T-helper 22 cell (primary cell): Measurements from ENCODE around the gene TMEM212.
"Not testable (repeated sequence)": the region's sequence is repeated elsewhere in the genome, so short reads cannot be mapped to it uniquely, and the experiment has no call there.

Experiments
- DNase-seq: peaks from one replicate; pipeline ENCODE4 v3.0.0-alpha.2; 2020; ENCODE audit warnings: low read depth

Gene TMEM212

DNA sequence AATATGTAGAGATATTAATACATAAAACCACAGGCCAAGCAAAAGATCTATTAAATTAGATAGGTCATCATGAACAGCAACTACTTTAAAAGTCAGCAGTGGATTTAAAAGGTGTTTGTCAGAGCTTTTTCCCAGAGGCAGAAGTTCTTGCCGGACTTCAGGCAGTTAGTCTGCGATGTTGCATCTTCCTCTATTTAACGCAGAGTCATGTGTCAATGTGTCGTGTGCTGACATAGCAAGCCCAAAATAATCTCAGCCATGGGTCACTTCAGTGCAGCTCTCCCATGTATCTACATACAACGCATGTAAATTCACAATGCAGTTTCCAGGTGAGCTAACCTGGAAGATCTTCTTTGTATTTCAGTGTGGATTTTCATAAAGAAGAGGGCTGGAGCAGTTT is 8.0 kb upstream of the TMEM212 start:
- DNase-seq = no peak

DNA sequence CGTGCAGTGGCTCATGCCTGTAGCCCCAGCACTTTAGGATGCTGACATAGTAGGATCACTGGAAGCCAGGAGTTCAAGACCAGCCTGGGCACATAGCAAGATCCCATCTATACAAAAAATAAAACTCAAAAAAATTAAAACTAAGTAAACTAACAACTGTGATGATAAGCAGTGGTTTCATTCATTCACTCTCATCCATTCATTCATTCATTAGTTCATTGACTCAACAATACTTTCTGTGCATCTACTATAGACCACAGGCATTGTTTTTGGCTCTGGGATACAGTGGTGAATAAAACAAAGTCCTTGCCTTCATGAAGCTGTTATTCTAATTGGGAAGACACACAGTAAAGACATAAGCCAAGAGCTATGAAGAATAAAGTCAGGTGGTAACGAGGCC is 7.5 kb upstream of the TMEM212 start:
- DNase-seq = no peak

GRCh38 chr3:171836855-171837254 is 6.3 kb upstream of the TMEM212 start:
- DNase-seq = no peak

GRCh38 chr3:171837698-171838097 is 5.5 kb upstream of the TMEM212 start:
- no peak for DNase-seq

GRCh38 chr3:171838218-171838720 is 4.9 kb upstream of the TMEM212 start:
- DNase-seq = no peak

DNA sequence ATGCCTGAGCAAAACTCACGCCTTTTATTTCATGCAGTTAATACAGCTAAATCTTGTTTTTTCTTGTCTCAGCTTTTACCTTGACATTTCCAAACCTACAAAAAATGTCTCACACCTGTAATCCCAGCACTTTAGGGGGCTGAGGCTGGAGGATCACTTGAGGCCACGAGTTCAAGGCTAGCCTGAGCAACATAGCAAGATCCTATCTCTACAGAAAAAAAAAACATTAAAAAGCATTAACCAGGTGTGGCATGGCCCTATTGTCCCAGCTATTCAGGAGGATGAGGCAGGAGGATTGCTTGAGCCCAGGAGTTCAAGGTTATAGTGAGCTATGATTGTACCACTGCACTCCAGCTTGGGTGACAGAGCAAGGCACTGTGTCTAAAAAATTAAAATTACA is 3.9 kb upstream of the TMEM212 start:
- DNase-seq = no peak

GRCh38 chr3:171840445-171840810 is 2.7 kb upstream of the TMEM212 start:
- no peak for DNase-seq

GRCh38 chr3:171840811-171841619 is 2.1 kb upstream of the TMEM212 start:
- DNase-seq = no peak

GRCh38 chr3:171841620-171842000 is 1.5 kb upstream of the TMEM212 start:
- no peak for DNase-seq

- no peak for DNase-seq
Measured at GRCh38 chr3:171844873-171845272, 1.7 kb downstream of the TMEM212 start.

- no peak for DNase-seq
Measured at GRCh38 chr3:171845481-171846284, 2.5 kb downstream of the TMEM212 start.

DNA sequence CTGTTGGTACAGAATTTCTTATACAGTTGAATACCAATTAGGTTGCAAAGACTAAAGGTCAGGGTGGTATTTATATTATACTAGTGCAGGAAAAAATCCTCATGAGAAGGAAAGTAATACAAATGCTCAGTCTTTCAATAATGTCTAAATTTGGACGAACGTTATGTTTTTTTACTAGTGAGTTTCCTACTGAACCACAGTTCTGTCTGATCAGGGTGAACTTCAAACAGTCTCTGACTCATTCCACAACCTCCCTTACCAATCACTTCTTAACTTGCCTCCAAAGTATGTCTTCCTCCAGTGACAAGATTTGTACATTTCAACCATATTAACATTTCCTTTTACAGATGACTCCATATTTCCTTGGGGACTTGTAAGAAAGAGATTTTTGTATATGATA is 3.4 kb downstream of the TMEM212 start:
- DNase-seq = no peak

- no peak for DNase-seq
Measured at GRCh38 chr3:171847133-171847532, 4.0 kb downstream of the TMEM212 start.

GRCh38 chr3:171847595-171848259 is 4.6 kb downstream of the TMEM212 start:
- DNase-seq = no peak

DNA sequence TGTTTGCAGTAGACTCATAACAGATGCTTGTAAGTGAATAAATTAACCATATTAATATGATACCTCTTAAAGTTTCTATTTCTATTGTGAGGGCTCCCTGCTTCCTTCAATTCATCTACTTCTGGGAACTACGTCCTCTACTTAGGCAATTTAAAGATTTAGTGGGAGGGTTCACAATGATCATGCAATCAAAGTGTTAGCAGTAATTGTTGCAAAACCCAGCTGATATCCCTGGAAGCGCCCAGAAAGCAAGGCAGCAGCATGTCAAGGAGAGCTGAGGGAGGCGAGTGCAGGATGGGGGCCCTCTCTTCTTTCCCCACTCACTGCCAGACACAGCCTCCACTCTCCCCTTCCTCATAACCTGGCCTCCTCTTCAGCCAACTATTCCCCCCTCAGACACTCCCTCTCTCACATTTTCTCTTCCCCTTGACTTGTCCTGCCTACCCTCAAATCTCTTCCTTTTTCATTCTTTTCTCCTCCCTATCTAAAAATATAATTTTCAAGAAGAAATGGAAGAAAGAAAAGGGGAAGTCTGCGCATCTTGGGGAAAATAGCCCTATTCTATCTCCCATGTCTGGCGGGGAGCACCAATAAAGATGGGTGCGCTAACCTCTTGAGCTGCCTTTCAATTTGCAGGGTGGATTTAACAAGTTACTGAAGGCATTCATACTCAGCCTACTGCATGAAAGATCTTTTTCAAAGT is 6.6 kb downstream of the TMEM212 start:
- no peak for DNase-seq

- DNase-seq = no peak
Measured at GRCh38 chr3:171850320-171850959, 7.3 kb downstream of the TMEM212 start.

- no peak for DNase-seq
Measured at GRCh38 chr3:171850960-171851659, 8.0 kb downstream of the TMEM212 start.

- DNase-seq = no peak
Measured at GRCh38 chr3:171851660-171852058, 8.5 kb downstream of the TMEM212 start.

DNA sequence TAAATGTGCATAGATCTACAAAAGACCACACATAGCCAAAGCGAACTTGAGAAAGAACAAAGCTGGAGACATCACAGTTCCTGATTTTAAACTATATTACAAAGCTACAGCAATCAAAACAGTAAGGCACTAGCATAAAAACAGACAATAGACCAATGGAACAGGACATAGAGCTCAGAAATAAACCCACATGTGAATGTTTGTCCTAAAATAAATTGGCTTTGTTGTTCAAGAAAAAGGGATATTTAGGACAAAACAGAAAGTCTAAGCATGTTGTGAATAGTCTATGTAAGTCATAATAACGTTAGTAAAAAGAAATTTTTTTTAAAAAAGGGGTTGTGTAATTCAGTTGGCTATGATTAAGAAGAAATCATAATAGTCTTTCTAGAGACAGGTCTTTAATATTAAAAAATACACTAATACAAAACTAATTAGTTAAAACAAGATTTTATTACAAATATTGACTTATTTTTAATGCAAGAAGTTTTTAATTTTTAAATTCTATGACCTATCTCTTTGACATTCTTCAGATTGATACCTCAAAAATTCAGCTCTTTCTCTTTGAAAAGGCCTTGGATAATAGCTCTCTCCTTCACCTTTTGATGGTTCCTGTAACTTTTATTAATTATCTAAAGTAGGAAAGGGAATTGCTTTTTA is 11.6 kb downstream of the TMEM212 start:
- DNase-seq = no peak

DNA sequence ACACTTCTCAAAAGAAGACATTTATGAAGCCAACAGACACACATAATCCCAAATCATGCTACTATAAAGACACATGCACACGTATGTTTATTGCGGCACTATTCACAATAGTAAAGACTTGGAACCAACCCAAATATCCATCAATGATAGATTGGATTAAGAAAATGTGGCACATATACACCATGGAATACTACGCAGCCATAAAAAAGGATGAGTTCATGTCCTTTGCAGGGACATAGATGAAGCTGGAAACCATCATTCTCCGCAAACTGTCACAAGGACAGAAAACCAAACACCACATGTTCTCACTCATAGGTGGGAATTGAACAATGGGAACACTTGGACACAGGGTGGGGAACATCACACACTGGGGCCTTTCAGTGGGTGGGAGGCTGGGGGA is 15.6 kb downstream of the TMEM212 start:
- not testable (repeated sequence) for DNase-seq
